Stimulated activated CD8-positive, alpha-beta memory T cell treated with anti-CD3 and anti-CD28 coated beads, Interleukin-12 subunit alpha, Interleukin-12 subunit beta, amount 100 ng/mL, for 24 hours (primary cell): Measurements from ENCODE around the gene MAGI1.

Experiments
- DNase-seq: peaks from one replicate; pipeline ENCODE4 v3.0.0-alpha.2; 2020; ENCODE audit errors: extremely low read depth

The MAGI1 gene

DNA sequence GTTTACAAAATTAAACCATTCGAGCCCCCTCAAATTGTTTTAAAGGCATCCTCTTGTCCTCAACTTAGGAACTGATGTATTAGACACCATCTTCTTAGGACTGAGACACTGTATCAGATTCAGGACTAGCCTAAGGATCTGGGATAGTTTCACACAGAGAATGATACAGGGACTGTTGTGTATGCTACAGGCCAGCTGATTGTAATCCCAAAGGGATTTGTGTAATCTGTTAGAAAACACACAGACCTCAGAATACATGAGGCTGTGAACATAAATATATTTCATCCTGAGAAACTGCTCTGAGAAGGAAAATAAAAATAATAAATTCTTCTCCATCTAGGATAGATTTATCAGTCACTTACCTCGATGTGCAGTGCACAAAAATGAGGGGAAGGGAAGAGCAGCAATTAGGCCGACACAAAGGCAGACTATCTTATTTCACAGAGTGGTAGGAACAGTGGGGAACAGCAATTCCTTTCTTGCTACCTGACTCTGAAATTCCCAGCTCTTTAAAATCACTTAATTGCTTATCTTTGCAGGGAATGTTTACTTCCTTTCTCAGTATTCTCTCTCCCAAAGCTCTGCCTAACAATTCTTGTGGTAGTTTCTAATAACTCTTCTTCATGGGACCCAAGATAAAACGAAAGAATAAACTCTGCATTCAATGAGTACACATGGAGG, 322.5 kb downstream of the MAGI1 start:
- DNase-seq, result no peak

DNA sequence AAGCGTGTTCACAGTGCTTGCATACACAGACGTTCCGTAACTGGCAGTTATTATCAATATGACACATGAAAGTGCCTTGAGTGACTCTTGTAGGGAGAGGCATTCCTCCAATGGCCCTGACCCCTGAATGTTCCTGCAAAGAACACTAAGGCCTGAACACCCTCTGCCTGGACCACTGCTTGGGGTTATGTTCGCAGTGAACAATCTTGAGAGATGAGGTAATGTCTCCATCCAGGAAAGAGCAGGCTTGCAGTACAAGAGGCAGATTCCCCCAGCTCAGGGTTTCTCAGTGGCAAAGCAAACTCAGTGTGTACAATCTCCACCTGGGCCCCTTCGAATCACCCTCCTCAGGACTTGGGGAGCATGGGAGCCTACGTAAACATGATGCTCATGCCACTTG, 324.6 kb downstream of the MAGI1 start:
- no peak for DNase-seq

DNA sequence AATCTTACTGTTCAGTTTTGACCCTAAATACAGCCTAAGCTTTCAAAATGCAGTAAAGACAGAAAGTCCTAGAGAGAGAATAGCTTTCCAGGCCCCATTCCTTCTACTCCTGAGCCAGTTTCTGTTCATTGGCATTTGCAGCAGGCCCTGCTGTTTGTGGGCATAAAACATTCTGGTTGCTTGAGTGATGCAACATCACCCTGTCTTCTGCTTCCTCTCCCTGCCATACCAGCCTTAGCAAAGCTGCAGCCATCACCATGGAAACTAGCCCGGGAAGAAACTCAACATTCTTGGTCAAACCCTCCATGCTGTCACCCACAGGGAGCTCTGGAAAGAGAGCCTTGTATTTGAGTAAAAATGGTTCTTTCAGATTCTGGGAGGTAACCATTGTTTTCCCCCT, 325.7 kb downstream of the MAGI1 start:
- no peak for DNase-seq

DNA sequence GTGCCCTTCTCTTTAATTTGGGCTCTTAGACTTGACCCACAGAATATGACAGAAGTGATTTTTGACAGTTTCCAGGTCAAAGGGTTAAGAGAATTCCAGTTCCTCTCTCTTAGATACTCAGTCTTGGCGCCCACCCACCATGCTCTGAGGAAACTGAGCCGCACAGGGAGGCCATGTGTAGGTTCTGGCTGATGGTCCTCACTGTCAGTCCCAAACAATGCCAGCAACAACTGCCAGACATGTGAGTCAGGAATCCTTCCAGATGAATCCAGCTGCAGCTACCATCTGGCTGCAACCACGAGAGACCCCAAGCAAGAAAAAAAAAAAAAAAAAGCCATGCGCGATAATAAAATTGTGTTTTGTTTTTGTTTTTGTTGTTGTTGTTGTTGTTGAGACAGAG, 326.6 kb downstream of the MAGI1 start:
- no peak for DNase-seq

DNA sequence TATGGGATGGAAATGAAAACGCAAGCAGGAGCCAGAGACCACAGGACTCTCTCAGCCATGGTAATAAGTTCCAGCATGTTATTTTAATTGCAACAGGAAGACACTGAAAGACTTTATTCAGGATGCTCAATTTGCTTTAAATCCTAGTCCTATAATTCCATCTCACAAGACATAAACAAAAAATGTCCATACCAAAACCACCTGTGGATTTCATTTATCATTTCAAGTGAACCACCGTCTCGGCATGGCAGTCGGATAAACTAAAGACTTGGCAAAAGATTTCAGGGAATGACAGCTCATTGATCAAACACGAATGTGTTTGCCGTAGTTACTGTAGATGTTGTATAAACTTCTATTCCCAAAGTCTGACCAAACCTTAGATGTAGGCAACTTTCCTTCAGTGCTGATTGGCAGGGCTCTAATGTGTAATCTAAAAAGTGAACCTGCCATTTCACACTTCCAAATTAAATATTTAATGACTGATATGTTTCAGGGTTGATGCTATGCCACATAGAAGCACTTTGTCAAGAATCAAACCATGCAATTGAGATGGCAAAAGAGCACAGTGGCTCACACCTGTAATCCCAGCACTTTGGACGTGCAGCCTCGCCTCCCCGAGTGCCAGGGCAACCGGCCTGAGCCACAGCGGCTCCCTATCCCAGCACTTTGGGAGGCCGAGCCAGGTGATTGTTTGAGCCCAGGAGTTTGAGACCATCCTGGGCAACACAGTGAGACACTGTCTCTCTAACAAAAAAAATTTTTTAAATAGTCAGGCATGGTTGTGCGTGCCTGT, 331.7 kb downstream of the MAGI1 start:
- DNase-seq, result no peak

DNA sequence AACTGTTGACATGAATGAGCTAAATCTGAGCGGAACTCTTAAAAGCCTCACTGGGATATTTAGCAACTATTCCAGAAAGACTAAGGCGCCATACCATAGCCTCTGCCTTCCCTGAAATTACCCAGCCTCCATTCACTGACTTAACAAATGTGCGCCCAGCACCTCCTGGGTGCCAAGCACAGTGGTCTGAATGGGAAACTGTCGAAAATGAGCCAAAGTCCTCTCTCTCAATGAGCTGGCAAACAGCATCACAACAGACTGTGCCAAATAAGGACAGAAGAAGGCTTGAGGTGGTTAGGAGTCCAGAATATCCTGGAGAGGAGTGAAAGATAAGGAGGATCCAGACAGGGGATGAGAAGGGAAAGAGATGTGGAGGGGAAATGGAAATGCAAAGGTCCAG, 332.4 kb downstream of the MAGI1 start:
- DNase-seq, result no peak

DNA sequence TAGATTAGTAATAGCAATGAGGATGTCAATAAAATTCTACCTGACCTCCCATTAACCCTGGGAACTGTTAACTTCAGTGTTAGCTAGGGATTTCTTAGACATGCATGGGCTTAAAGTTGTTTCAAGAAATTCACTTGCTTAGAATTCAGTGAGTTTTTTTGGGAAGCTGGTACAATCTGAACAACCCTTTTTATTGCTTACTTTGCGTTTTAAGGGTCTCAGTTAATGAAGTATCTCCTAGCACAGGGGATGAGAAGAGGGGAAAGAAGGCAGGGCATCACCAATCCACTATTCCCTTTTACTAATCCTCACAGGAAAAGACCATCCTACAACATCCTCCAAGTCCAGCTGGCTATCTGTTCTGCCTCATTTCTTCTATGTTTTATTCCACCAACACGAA, 334.9 kb downstream of the MAGI1 start:
- no peak for DNase-seq

DNA sequence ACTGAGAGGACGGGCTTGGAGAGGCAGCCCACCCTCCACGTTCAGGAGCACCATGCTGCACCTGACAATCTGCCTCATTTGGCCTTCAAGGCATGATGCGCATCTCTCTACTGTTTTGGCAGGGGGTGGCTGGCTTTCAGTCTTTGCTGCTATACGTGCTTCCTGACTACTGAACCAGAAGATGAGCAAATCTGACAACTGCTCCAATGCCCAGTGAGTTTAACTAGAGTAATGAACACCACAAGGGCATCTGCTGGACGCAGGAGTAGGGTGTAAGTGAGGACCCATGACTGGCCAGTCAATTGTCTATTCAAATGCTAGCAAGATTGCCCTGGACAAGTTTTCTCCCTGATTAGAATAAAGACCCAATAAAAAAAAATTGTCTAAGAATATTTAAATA, 335.7 kb downstream of the MAGI1 start:
- no peak for DNase-seq

DNA sequence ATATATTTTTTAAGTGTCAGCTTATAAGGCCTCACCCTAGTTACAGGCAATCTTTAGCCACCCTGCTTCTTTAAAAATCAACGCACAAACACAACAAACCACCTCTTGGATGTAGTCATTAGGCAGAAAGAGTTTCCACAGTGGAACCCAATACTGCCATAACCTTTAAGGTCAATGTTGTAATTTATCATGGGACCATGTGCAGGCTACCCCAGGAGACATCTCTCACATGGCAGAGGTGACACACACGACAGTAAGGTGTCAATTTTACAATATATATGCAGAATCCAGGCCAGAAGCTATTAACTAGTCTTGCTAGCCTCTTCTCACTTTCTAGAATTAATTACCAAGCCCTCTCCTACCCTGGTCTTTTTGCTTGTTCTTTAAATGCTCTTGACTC, 336.5 kb downstream of the MAGI1 start:
- DNase-seq, result no peak

DNA sequence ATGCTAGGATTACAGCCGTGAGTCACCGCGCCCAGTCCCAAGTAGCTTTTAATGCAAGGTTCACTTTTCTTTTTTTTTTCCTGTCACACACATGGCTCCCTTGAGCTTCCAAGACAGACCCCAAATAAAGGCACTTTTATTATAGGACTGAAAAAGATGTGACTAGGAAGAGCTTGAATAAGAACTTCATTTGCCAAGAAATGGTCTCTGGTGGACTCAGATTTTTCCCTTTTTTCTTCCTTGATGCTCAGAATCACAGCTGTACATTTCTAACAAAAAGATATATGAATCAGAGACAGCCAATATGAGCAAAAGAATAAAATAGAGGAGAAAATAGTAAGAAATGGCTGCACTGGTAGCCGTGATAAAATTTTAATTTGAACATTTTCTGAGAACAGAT, 337.2 kb downstream of the MAGI1 start:
- DNase-seq, result no peak

DNA sequence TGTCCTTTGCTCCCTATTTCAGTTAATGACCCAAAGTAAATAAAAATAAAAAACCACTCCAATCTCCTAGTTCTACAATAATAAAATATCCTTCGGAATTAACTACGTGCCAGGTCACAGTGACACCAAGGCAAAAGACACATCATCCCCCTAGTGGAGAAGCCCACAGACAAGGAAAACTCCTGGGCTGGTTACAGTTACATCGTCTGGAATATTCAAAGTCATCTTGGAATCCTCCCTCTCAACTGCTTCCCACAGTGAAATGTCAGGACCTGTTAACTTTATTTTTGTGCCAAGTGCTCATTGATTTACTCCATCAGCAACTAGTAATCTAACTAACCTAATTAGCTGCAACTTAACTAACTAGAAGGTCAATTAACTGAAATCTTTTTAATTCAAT, 349.3 kb downstream of the MAGI1 start:
- no peak for DNase-seq

DNA sequence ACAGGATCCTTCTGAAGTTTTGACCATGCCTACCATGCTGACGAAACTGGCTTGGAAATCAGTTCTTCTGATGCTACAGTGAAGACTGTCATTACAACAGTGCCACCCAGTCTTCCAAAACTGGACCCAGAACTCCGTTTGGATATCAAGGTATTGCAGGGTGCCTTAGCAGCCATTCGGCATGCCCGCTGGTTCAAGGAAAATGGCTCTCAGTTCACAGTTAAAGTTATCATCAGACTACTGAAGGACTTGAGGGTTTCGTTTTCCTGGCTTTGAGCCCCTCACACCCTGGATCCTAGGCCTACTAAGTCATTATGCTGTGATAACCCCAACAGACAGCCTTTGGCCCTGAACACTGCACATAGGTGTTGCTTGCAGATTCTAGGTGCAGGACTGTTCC, 351.0 kb downstream of the MAGI1 start:
- DNase-seq, result no peak

DNA sequence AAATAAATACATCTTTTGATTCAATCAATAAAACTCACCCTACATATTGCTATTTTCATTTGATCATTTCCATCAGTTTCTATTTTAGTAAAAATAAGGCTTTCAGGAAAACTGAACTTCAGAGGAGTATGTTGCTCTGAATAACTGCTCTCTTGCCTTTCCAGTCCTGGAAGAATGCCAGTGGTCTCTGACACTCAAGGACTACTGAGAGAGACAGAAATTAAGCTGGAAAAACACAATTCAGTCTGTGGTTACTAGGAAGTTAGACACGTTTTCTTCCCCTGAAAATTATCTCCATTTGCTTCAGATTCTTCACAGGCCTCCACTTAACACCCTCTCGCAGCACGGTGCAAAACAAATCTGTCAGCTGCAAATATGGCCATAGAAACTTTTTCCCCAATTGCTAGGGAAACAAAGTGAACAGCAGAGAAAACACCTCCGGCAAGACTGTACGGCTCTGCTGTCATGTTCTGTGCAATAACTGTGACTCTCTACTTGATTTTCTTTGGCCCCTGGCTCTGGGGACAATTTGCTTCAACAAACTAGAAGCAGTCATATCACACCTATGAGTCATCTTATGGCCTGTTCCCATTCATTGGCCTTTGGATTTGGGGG, 353.0 kb downstream of the MAGI1 start:
- no peak for DNase-seq

DNA sequence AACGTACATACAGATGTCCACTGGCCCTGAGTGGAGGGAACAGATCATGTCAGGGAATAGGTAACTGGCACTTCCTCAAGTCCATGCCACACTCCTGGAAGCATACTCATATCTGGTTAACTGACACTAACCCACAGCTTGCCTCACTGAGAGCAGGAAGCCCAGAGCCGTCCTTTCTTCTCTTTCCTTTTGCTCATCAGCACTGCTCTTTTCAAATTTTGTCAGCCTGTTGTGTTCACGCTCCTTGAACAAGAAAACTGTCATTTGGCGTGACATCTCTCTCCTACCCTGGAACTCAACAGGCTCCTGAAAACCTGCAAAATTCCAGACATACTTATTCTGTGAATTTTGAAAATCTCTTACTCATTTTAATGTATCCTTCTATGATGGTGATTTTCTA, 360.2 kb downstream of the MAGI1 start:
- DNase-seq, result no peak

DNA sequence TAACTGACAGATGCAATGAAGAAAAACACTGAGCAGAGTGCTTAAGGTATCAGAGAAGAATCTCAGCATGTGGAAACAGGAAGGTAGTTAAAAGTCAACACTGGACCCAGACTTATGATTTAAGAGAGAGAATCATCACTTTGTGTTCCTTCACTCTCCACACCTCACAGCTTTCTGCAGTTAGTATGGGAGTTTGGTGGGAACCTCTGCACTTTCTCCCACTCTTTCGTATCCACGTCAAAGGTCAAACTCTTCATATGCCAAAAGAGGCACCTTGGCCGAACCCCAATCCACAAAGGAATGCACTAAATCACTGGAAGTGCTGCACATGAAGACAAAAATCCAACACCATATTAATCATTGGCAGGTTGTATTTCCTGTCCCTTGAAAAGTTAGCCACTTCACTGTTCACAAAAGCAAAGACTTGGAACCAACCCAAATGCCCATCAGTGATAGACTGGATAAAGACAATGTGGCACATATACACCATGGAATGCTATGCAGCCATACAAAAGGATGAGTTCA, 361.2 kb downstream of the MAGI1 start:
- no peak for DNase-seq

DNA sequence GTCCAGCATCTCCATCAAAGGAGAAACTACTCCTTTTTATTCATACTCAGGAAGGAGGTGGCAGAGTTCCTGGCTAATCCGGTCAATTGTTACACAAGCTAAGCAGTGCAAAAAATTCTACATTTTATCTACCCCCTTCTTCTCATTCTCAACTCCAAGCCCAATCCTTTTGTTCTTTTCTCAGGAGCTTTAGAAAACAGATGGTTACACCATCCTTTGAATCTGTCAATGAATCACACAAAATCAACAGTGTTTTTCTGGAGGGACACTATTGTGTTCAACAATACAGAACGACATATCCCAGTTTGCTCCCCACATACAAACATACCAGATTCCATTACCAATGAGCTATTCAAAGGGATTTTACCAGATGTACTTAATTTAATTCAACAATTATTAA, 362.1 kb downstream of the MAGI1 start:
- DNase-seq, result no peak

DNA sequence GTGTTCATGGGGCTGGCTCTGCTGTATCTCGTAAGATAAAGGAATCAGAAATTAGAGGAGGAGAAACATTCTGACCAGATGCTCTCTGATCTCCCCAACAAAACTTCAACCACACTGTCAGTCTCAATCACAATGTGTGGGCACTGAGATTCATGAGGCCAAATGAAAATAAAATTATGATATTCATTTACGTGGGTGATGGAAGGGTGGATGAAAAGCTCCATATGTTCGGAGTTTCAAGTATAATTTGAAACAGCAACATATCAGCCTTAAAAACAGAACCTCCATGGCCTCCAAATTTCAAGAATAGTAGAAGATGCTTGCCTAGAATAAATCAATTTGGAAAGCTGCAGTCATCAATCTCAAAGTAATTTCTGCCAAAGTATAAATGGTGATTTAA, 363.7 kb downstream of the MAGI1 start:
- DNase-seq, result no peak

DNA sequence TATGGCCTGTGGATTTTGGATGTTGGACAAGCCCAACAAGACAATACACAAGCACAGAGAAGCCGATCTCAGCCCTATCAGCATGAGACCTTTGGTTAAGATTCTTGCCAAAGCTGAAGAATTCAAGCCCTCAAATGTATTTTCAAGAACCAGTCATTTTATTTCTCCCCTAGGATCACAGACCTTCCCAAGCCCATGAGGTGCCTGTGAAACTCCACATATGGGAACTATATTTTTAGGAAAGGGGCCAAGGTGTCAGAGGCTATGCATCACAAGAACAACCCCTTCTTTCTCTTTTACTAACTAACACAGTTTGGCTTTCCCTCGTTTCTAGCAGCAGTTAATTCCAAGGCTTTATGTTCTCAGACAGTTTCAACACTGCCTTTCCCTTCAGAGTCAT, 364.5 kb downstream of the MAGI1 start:
- DNase-seq, result no peak

DNA sequence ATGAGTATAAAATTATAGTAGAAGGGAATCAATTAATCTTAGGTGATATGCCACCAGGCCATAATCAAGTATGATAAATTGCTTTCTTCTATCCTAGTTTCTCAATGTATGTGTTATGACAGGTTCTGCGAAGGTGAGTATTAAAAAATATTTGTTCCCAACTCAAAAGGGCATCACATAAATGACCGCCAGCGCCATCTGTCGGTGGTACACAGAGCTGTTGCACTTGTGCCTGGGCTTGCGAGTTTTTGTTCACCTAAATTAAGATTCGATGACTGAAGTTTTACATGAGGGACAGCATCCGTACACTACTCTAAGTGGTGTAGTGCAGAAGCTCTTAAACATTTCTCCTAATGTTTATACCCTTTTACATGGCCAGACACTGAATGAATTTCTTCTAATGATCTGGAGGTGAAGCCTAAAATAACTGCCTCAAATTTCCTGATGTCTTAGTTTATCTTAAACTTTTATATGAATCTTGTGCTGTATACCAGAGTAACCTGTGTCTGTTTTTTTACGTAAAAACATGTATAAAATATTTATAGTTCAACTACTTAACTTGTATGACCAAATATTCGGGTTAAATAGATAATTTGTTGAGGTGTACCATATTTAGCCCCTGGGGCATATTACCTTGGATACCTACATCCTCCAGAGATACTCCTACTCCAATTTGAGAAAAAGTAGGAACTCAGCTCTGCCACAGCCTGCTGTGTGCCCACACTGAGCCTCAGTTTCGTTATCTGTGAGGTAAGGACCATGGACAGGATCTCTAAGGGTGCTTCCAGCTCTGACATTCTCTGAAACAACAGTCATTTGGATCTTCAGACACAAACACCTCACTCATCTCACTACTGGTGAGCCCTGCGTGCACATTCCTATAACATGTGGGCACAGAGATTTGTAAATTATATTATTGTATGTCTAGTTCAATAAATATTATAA, 365.6 kb downstream of the MAGI1 start:
- DNase-seq, result no peak

DNA sequence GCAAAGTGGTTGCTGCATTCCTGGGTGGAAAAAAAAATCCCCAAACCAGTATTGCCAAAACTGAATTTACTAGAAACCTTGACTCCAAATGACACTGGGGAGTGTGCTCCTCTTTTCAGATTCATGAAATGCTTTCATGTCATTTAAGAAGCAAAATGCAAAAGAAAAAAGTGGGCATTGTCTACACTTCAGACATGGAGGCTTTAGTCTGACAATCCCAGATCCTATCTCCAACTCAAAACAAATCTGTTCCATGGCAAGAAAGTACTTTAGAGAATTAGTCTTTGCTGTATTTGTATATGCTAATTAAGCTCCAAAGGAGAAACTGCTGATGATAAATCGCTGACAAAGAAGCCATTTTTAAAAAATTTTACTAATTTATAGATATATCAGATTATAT, 366.7 kb downstream of the MAGI1 start:
- DNase-seq, result no peak

DNA sequence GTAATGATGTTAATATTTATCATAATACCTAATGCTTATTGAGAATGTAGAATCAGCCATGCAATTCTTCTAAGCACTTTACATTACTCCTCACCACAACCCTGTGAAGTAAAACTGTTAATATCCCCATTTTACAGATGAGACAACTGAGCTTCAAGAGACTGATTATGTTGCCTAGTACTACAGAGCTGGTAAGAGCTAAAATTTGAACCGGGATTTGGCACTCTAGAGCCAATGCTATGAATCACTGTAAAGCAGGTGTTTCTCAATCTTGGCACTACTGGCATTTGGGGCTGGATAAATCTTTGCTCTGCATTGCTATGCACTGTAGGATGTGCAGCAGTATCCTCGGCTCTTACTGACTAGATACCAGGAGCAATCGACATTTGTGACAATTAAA, 367.7 kb downstream of the MAGI1 start:
- no peak for DNase-seq
